Esophagus muscularis mucosa (tissue), 4 donors: ENCODE data around the gene GNA15. TPM values are rescaled to one million over a fixed set of nuclear protein-coding genes. Genes with fewer than 3 reads are reported as not detected.

Experiments
- DNase-seq: peaks from one replicate; pipeline ENCODE4 v3.0.0-alpha.2; 2017; ENCODE audit errors: extremely low spot score
- H3K27ac ChIP-seq, 4 donors: fragments of 200-600 bp; sonication (generic); replicated peaks in 1 of 4; 1 replicate in 3 of 4; 2 replicates in 1 of 4; pipeline ENCODE4 v1.5.1; 2016 to 2019; ENCODE audit warnings: mild to moderate bottlenecking in 1 of 4
- H3K27me3 ChIP-seq, 4 donors: fragments of 200-600 bp; sonication (generic); one replicate each; pipeline versions ENCODE4 v1.5.1 to v1.6.0; 2016 to 2019
- H3K36me3 ChIP-seq, 4 donors: fragments of 200-600 bp; sonication (generic); one replicate each; pipeline ENCODE4 v1.5.1; 2016 to 2019
- H3K4me1 ChIP-seq, 4 donors: fragments of 200-600 bp; sonication (generic); one replicate each; pipeline ENCODE4 v1.5.1; 2016 to 2019
- H3K4me3 ChIP-seq, 4 donors: fragments of 200-600 bp; sonication (generic); 1 replicate in 2 of 4; 2 replicates in 2 of 4; pipeline ENCODE4 v1.5.1; 2016 to 2019; ENCODE audit warnings: mild to moderate bottlenecking in 4 of 4, moderate library complexity in 1 of 4
- H3K9me3 ChIP-seq, 4 donors: fragments of 200-600 bp; sonication (generic); 1 replicate in 3 of 4; 2 replicates in 1 of 4; pipeline ENCODE4 v1.5.1; 2016 to 2019
- CTCF ChIP-seq, 3 experiments: fragments of 200-600 bp in 2 of 3; fragments of 450-650 bp in 1 of 3; sonication (generic) in 2 of 3; IDR thresholded peaks; one replicate each; pipeline ENCODE4 v1.5.1; 2017 to 2019; ENCODE audit warnings: antibody characterized with exemption in 3 of 3, mild to moderate bottlenecking in 2 of 3, moderate library complexity in 1 of 3
- EP300 ChIP-seq: sonication (generic); formaldehyde crosslinking; IDR thresholded peaks from one replicate; pipeline ENCODE4 v1.6.1; 2017; ENCODE audit warnings: antibody characterized with exemption
- POLR2A ChIP-seq: fragments of 450-650 bp; IDR thresholded peaks from one replicate; pipeline ENCODE4 v1.6.1; 2017; ENCODE audit warnings: antibody characterized with exemption, moderate library complexity, mild to moderate bottlenecking, low read depth
- POLR2AphosphoS5 ChIP-seq, 2 donors: sonication (generic); formaldehyde crosslinking; IDR thresholded peaks; one replicate each; pipeline ENCODE4 v1.6.1; 2017; ENCODE audit warnings: antibody characterized with exemption in 2 of 2
- WGBS: methylation state at CpG from one replicate; pipeline ENCODE4 v1.1.5; 2018; 5-methylcytosine and 5-hydroxymethylcytosine counted together
- intact Hi-C: fragments of 100-400 bp; cut with DNase I; formaldehyde crosslinking; loops from one replicate; pipeline ENCODE4 v1.15.1; 2023
- total RNA-seq, 4 donors: library from RNA; depleted of rRNA; stranded (reverse); fragments of >200 nt; gene quantifications; one replicate each; pipeline versions ENCODE4 v1.1.0 to v1.2.1, GENCODE V29; 2016

GNA15 gene
- total RNA-seq, 4 donors from 2014 or later = 4.3 to 13.8 (median 5.3) TPM

GRCh38 chr19:3179739-3180293 lies 44.0 kb downstream of the GNA15 start:
- H3K4me1 ChIP-seq = peaks cover 0 to 11% (median 5%) of the 10 kb centered on the region in 4 donors
- DNase-seq = no peak
- no peak for TF ChIP-seq EP300
- TF ChIP-seq POLR2A = no peak
- no peak for TF ChIP-seq CTCF (IDR thresholded peaks at IDR 0.05)
- no peak for TF ChIP-seq POLR2AphosphoS5 (IDR thresholded peaks at IDR 0.05)
- no peaks in the 10 kb centered on the region for H3K36me3 ChIP-seq
- peak overlapping the region; percentile 7 to 51 (median 26) for H3K4me3 ChIP-seq
- intact Hi-C loops = no loop called here
- WGBS = 83% methylated on average over 4 of the region's 31 CpGs
- no peaks in the 10 kb centered on the region for H3K27me3 ChIP-seq
- H3K27ac ChIP-seq = peak overlapping the region in 1 of 4 donors; percentile 32
- H3K9me3 ChIP-seq = no peaks in the 10 kb centered on the region

GRCh38 chr19:3183721-3184641 lies 48.1 kb downstream of the GNA15 start:
- Histone ChIP-seq H3K9me3 (no peaks in the 10 kb centered on the region), H3K4me3 (no peak overlapping the region), H3K36me3 (peaks cover 0 to 11% (median 6%) of the 10 kb centered on the region in 4 donors), H3K4me1 (peaks cover 16 to 38% (median 34%) of the 10 kb centered on the region in 4 donors), H3K27me3 (no peaks in the 10 kb centered on the region), H3K27ac (no peak overlapping the region)
- no peak for DNase-seq
- TF ChIP-seq POLR2A = no peak
- no peak for TF ChIP-seq CTCF (IDR thresholded peaks at IDR 0.05)
- TF ChIP-seq POLR2AphosphoS5 (IDR thresholded peaks at IDR 0.05) = no peak
- no peak for TF ChIP-seq EP300
- 81% methylated on average over 13 of the region's 13 CpGs for WGBS
- intact Hi-C loops = no loop called here

DNA sequence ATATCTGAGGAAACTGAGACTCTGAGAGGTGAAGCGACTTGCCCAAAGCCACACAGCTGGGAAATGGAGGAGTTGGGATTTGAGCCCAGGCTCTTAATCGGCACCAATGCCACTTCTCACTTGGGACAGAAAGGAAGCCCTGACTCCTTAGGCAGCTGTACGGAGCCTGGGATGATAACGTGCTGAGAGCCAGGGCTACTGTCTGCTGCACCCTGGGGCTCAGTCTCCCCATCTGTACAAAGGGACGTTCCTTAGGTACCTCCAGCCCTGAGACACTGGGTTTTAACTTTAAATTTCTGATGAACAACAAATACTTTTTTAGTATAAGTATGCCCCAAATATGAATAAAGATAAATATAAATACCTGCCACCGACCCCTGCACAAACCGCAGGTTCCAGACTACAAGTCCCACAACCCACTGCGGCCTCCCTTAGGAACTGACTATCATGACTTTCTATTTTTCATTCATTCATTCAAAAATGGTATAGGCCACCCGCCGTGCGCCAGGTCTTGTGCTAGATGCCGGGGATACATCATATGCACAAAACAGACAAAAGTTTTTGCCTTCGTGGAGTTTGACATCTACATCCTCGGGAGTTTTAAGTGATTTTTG lies 49.1 kb downstream of the GNA15 start:
- TF ChIP-seq POLR2A (no peak), POLR2AphosphoS5 (IDR thresholded peaks at IDR 0.05) (no peak), EP300 (no peak), CTCF (IDR thresholded peaks at IDR 0.05) (no peak)
- Histone ChIP-seq H3K4me1 (peaks cover 16 to 48% (median 37%) of the 10 kb centered on the region in 4 donors), H3K27me3 (no peaks in the 10 kb centered on the region), H3K27ac (peak overlapping the region; percentile 73 to 85 (median 81)), H3K9me3 (no peaks in the 10 kb centered on the region), H3K36me3 (peaks cover 0 to 17% (median 8%) of the 10 kb centered on the region in 4 donors), H3K4me3 (peak overlapping the region; percentile 84 to 97 (median 95))
- intact Hi-C loops = no loop called here
- 14% methylated on average over 14 of the region's 14 CpGs for WGBS
- no peak for DNase-seq

- peak; percentile 99 for DNase-seq
- intact Hi-C loops = no loop called here
- Histone ChIP-seq H3K27ac (peak within 1 kb of the TSS; percentile 73 to 85 (median 81)), H3K9me3 (no peaks in the 10 kb centered on the region), H3K36me3 (peaks cover 0 to 17% (median 11%) of the 10 kb centered on the region in 4 donors), H3K4me1 (peaks cover 16 to 51% (median 37%) of the 10 kb centered on the region in 4 donors), H3K27me3 (no peaks in the 10 kb centered on the region), H3K4me3 (peak within 1 kb of the TSS; percentile 84 to 97 (median 95))
- TF ChIP-seq CTCF (IDR thresholded peaks at IDR 0.05) (no peak), POLR2AphosphoS5 (IDR thresholded peaks at IDR 0.05) (peak; percentile 62 to 71), POLR2A (no peak)
- under 1% methylated on average over 20 of the region's 69 CpGs for WGBS
These were observed 49.8 kb downstream of the GNA15 start, which contains the start of gene NCLN for GRCh38 chr19:3185461-3186159. Gene NCLN, plus strand, starts transcription at chr19:3185930. Its CDS starts 101 bp downstream, at chr19:3186031.
